Myocyte (in vitro differentiated cells): ENCODE data around the gene BHLHE40. TPM values are rescaled to one million over a fixed set of nuclear protein-coding genes. Genes with fewer than 3 reads are reported as not detected.

Experiments
- DNase-seq: peaks from one replicate; pipeline ENCODE4 v3.0.0-alpha.2; 2012; ENCODE audit warnings: low read depth
- total RNA-seq: library from RNA; depleted of rRNA; stranded (reverse); fragments of >200 nt; gene quantifications from 2 replicates; pipeline ENCODE4 v1.2.3, GENCODE V29; 2014

The BHLHE40 gene
- total RNA-seq, 1 donor from 2014 or later = 80.1 TPM

DNA sequence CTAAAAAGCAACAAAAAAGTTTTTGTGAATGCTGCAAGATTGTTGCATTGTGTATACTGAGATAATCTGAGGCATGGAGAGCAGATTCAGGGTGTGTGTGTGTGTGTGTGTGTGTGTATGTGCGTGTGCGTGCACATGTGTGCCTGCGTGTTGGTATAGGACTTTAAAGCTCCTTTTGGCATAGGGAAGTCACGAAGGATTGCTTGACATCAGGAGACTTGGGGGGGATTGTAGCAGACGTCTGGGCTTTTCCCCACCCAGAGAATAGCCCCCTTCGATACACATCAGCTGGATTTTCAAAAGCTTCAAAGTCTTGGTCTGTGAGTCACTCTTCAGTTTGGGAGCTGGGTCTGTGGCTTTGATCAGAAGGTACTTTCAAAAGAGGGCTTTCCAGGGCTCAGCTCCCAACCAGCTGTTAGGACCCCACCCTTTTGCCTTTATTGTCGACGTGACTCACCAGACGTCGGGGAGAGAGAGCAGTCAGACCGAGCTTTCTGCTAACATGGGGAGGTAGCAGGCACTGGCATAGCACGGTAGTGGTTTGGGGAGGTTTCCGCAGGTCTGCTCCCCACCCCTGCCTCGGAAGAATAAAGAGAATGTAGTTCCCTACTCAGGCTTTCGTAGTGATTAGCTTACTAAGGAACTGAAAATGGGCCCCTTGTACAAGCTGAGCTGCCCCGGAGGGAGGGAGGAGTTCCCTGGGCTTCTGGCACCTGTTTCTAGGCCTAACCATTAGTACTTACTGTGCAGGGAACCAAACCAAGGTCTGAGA is 4.7 kb downstream of the BHLHE40 start:
- peak; percentile 98 for DNase-seq

DNA sequence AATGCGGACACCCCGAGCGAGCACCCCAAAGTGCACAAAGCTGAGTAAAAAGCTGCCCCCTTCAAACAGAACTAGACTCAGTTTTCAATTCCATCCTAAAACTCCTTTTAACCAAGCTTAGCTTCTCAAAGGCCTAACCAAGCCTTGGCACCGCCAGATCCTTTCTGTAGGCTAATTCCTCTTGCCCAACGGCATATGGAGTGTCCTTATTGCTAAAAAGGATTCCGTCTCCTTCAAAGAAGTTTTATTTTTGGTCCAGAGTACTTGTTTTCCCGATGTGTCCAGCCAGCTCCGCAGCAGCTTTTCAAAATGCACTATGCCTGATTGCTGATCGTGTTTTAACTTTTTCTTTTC is 5.3 kb downstream of the BHLHE40 start:
- DNase-seq = no peak

GRCh38 chr3:4985330-4986174 is 6.3 kb downstream of the BHLHE40 start:
- peak; percentile 68 for DNase-seq

GRCh38 chr3:4986175-4986781 is 7.0 kb downstream of the BHLHE40 start:
- DNase-seq = peak; percentile 92

DNA sequence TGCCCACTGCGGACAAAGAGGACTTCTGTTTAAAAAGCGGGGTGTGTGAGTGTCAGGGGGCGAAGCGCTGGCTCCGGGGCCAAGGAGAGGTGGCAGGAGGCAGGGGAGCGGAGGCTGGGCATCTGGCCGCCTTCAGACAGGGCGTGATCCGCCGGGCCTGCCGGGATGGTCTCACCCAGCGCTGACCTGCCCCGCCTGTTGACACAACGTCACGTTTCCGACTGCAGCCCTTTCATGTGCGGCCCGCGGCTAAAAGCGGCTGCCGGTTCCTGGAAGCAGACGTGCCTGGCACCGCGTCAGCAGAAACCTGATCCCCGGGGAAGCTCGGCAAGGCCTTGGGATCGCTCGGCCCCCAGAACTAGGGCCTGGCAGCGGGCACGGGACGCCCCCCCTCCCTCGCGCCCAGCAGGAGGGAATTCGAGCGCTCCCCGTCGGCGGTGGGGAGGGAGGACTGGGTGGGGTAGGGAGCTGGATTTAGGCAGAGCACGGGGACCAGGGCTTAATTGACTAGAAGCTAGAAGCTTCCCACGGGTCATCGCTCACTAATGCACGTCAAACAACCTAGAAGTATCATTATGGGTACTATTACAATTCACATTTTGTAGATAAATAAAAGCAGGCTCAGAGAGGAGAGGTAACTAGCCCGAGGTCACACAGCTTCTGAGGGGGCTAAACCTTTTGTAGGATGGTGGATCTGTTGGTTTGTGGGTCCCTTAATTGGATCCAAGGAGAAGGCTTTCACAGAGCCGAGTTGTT is 7.7 kb downstream of the BHLHE40 start:
- DNase-seq = peak; percentile 99

DNA sequence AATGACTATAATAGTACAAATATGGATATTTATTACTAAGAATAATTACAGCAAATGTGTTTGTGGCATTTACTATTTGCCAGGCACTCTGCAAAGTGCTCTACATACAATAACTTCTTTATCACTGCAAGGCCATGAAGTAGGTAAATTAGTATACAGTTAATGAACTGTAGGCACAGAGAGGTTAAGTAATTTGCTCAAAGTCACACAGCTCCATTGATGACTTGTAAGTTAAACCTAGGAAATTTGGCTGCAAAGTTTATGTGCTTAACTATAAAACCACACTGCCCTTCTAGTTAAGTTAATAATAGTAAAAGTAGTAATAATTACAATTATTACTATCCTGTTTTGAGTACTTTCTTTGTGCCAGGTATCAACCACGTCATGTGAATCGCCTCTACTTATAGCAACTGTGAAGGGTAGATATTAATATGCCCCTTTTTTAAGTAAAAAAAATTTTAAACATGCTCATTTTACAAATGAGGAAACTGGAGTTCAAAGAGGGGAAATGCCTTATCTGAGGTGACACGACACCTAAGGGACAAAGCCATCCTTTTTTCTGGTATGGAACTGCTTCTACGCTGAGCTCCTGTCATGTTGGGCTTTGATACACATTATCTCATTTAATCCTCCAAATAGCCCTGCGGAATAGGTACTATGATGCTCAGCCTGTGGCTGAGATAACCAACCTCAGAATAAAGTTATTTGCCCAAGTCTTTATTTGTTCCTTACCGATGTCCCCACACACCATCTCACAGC is 8.5 kb downstream of the BHLHE40 start:
- no peak for DNase-seq

- DNase-seq = peak; percentile 95
Measured at GRCh38 chr3:4988983-4989834, 10.0 kb downstream of the BHLHE40 start.

GRCh38 chr3:4990069-4990468 is 10.8 kb downstream of the BHLHE40 start:
- peak; percentile 27 for DNase-seq

- no peak for DNase-seq
Measured at GRCh38 chr3:4992118-4992517, 12.9 kb downstream of the BHLHE40 start.

DNA sequence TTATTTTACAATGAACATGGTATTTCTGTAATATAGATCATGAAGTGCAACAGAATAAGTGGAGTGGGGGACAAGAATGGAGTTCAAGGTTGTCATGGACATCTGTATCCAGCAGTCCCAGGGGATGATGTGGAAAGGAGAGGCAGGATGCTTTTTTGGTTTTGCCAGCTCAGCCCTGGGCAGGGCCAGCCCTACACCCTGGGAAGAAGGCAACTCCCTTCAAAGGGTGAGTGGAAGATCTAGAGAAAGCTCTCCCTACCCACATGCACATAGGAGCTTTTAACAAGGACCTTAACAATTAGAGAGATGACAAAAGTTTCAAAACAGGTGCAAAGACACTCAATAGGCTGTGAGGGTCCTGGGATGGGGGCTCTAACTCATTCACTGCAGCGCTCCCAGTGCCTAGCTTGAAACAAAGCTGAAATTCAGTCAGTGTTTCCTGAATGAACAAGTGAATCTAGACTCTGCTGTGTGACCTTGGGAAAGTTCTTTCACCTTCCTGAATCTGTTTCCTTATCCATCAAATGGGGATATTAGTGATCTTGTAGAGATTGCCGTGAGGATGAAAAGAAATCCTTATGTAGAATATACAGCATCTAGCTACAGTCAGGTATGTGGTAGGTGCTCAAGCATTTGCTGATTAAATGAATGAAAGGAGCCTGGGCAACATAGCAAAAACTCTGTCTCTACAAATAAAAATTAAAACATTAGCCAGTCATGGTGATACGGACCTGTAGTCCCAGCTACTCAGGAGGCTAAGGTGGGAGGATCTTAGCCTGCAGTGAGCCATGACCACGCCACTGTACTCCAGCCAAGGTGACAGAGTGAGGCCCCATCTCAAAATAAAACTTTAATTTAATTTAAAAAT is 14.3 kb downstream of the BHLHE40 start:
- peak; percentile 59 for DNase-seq

GRCh38 chr3:4994144-4994730 is 15.0 kb downstream of the BHLHE40 start:
- DNase-seq = peak; percentile 43

DNA sequence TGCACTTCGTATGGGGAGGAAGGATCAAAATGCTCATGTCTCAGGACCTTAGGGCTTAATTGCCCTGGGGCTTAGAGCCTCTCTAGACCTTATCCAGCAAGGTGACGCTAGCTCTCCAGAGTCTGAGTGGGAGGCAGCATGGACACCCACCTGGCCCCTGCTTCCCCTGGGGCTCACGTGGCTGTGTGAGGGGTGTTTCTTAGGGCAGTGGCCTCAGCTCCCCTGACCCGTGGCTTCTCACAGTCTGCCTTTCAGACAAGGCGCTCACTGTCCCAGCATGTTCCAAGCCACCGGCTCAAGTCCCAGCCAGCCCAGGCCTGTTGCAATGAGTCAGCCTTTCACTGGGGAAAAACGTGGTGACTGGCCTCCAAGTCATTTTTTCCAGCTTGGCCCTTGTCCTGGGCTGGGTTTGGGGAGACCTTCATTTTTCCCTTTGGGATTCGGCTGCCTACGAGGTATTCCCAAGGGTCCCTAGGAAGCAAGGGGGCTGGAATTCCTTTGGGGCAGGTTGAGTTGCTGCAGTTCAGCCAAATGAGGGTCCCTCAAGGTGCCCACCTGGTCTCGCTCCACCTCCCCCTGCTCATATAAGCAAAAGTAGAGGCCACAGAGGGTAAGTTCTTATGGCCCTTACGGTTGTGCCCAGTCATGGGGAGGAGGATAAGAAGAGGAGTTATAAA is 15.7 kb downstream of the BHLHE40 start:
- peak; percentile 94 for DNase-seq

GRCh38 chr3:4995500-4996053 is 16.3 kb downstream of the BHLHE40 start:
- peak; percentile 53 for DNase-seq

DNA sequence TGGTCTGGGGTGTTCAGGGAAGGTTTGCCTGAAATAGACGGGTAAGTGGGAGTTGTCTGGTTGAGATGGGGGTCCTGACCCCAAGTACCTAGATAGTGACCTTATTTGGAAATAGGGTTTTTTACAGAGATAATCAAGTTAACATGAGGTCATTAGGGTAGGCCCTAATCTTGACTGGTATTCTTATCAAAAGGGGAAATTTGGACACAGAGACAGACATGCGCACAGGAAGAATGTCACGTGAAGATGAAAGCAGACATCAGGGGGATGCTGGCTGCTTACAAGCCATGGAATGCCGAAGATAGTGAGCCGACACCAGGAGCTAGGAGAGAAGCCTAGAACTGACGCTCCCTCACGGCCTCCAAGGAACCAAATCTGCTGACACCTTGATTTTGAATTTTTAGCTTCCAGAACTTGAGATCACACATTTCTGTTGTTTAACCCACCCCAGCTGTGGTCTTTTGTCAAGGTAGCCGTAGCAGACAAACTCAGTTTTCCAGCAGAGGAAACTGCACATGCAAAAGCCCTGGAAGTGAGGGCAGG is 17.1 kb downstream of the BHLHE40 start:
- DNase-seq = no peak

DNA sequence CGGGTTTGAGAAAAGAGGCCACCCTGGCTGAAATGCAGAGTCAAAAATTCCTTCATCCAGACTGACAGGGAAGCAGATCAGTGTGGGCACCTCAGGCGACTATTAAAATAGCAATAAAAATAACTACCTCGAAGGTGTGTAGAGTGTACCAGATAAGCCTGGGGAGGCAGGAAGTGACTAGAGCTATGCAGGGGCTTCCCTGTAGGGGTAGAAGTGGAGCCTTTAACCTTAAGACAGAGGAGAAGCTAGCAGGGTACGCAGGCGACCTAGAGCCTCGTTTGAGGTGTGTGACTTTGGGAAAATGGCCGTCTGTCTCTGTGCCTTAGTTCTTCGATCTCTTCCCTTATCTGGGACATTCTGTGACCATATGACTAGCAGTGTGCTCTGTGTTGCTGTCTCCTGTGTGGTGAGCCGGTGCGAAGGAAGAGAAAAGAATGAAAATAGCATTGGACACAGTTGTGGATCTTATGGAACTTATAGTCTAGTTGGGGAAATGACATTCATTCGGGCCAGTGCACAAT is 17.6 kb downstream of the BHLHE40 start:
- DNase-seq = no peak

GRCh38 chr3:4997946-4998345 is 18.7 kb downstream of the BHLHE40 start:
- no peak for DNase-seq
